Keratinocyte (primary cell): Measurements from ENCODE around the gene PCDH15.

Source experiments
- CTCF ChIP-seq, 3 experiments: IDR thresholded peaks in 1 of 3; conservative IDR thresholded peaks in 1 of 3; optimal IDR thresholded peaks in 1 of 3; 2 replicates in 2 of 3; 3 replicates in 1 of 3; pipeline versions ENCODE3 to v1.5.1; 2011; ENCODE audit warnings: low read length in 3 of 3, mild to moderate bottlenecking in 3 of 3, moderate library complexity in 2 of 3, control low read depth in 1 of 3, inconsistent platforms in 1 of 3; ENCODE audit not compliant: insufficient read depth in 2 of 3; ENCODE audit errors: extremely low read depth in 1 of 3
- EZH2 ChIP-seq: IDR thresholded peaks from one replicate; pipeline ENCODE4 v1.6.1; 2012; ENCODE audit warnings: inconsistent platforms, mild to moderate bottlenecking, low read length, moderate library complexity

DNA sequence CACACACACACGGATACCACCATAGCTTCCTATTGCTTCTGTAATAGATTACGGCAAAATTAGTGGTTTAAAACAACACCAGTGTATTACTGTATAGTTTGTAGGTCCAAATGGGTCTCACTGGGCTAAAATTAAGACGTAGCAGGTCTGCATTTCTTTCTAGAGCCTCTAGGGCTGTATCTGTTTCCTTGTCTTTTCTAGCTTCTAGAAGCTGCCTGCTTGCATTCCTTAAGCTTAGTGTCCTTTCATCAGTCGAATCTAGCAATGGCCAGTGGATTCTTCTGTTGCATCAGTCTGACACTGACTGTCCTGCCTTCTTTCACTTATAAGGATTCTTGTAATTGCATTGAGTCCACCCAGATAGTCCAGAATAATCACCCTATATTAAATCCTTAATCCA, 882.3 kb downstream of the PCDH15 start:
- TF ChIP-seq CTCF (optimal IDR thresholded peaks at IDR 0.05 in 1 of 3, IDR thresholded peaks at IDR 0.05 in 1 of 3, conservative IDR thresholded peaks at IDR 0.05 in 1 of 3; ENCODE audit: extremely low read depth in 1 of 3, insufficient read depth in 2 of 3, low read length in 3 of 3) (peak in 1 of 3 experiments; percentile 7), EZH2 (no peak)
